M059J (cell line): ENCODE results near the gene MFSD6L. TPM values are rescaled to one million over a fixed set of nuclear protein-coding genes. Genes with fewer than 3 reads are reported as not detected.

ENCODE experiments used
- DNase-seq: peaks from one replicate; pipeline ENCODE4 v3.0.0-alpha.2; 2012; ENCODE audit warnings: low read depth
- total RNA-seq: library from RNA; depleted of rRNA; stranded (reverse); fragments of >200 nt; shearing (Covaris generic); gene quantifications from 2 replicates; pipeline ENCODE4 v1.2.3, GENCODE V29; 2014

Gene MFSD6L
- total RNA-seq, 1 experiment from 2014 or later = not detected

DNA sequence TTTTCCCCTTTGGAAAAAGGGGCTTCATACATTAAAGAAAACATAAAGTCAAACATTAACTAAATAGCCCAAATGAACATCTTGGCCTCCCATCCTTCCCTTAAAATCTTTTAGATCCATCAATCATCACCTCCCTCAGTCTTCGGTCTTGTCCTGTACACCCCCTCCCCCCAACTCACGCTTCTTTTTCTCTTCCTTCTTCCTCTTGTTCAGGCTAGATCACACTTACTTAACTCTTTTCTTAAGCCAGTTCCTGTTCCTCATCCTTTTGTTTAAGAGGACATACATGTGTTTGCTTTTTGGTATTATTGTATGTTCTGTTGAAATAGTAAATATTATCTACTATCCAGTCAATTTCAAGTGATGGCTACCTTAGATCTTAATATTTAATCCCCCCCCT is 5.5 kb downstream of the MFSD6L start:
- no peak for DNase-seq

- no peak for DNase-seq
Observed at GRCh38 chr17:8792646-8793045, 6.5 kb downstream of the MFSD6L start.

DNA sequence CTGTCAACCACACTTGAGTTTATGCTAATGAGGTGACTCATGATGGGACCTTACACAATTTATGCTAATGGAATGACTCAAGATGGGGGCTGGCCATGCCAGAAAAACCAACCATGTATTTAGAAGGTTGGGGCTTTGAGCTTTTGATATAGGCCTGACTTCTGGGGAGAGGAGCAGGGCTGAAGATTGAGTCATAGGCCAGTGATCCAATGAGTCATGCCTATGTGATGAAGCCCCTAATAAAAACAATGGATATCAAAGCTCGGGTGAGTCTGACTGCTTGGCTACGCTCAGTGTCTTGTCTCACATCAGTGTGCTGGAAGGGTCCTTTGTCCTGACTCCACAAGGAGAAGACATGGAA is 7.3 kb downstream of the MFSD6L start:
- DNase-seq = peak; percentile 70

DNA sequence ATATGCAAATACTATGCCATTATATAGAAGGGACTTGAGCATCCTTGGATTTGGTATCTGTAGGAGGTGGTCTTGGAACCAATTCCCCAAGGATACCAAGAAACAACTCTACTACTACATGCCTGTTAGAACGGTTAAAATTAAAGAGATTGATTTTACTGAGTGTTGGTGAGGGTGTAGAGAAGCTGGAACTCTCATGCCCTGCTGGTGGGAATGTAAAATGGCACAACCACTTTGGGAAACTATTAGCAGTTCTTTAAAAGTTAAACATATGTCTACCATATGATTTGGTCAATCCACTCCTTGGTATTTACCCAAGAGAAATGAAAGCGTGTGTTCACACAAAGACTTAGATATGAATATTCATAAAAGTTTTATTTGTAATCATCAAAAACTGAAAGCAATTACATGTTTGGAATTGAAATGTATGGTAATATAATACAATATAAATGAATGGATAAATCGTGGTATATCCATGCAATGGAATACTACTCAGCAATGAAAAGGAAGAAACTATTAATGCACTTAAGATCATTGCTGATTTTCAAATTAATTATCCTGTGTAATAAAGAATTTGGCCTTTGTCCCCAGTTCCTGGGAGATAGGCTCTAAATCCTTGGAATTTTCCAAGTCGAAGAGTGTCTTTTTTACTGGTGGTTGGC is 7.8 kb downstream of the MFSD6L start:
- no peak for DNase-seq

GRCh38 chr17:8789743-8790142 is 9.4 kb downstream of the MFSD6L start:
- DNase-seq = no peak

GRCh38 chr17:8788998-8789397 is 10.2 kb downstream of the MFSD6L start:
- DNase-seq = no peak

DNA sequence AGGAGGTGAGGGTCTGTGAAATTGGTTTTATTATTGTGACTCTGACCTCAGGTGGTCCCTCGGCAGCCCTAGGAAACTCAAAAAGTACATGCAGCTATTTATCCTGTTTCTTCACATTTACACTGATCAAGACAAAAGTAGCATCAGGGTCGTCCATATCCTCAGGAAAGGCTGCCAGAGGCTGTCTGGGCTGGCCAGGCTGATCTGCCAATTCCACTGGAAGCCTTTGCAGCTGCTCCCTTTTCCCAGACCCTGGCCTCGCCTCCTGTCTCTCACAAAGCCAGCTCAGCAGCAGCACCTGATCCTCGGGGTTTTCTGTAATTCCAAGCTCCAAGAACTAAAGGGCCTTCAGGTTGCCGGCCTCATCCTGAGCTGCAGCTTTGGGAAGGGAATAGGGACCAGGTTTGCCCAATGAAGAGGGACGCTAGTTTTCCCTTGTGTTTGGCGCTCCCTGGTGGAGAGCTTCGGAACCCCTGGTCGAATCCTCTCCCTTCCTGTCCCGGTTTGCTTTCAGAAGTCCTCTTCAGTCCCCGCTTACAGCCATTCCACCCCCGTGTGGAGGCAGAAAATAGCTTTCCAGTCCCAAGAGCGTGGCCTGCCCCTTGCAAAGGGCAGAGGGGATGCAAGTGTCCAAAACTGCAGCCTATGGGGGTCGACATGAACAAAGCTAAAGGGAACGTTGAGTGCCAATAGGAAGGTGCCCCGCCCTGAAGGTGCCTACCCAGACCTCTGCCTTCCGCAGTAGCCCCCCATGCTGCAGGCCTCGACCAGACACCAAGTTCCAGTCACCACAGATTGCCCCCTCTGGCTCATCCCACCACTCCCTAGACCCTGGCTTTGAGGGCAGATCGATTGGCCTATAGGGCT is 13.4 kb downstream of the MFSD6L start:
- DNase-seq = peak; percentile 45

GRCh38 chr17:8782176-8782575 is 17.0 kb downstream of the MFSD6L start:
- no peak for DNase-seq

DNA sequence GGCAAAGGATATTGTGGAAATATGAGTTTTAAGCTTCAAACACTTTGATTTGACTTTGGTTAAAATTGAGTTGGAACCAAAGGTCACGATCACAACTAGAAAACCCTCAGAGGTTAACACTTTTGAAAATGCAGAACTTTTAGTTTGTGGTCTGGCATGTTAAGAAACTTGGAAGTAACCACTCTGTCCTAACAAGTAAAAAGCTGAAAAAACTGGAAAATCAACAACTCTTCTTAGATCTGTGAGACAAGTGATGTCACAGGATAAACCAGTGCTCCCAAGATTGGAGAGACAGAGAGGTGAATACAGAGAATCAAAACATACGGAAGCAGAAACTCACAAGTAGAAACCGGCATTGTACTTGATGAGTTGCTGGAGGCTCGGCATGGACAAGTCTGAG is 17.4 kb downstream of the MFSD6L start:
- DNase-seq = no peak

GRCh38 chr17:8776881-8777280 is 22.3 kb downstream of the MFSD6L start:
- DNase-seq = no peak

DNA sequence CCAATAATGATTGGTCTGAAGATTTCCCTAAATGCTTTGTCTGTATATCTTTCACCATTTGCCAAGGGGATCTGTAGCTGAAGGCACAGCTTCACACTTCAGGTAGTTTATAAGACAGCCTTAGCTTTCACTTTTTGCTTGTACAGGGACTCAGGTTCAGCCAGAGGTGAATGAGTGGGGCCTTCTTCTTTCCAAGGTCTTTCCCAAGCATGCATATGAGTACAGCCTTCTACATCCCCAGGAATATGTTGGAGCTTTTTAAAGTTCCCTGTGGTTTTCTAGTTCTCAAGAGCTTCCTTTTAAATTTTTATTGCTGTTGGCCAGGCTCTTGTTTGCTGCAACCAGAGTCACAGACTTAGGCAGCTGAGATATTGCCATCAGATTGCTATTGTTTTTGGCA is 22.9 kb downstream of the MFSD6L start:
- no peak for DNase-seq

GRCh38 chr17:8766731-8767130 is 32.4 kb downstream of the MFSD6L start:
- DNase-seq = no peak

- DNase-seq = no peak
Observed at GRCh38 chr17:8762012-8762411, 37.2 kb downstream of the MFSD6L start.

DNA sequence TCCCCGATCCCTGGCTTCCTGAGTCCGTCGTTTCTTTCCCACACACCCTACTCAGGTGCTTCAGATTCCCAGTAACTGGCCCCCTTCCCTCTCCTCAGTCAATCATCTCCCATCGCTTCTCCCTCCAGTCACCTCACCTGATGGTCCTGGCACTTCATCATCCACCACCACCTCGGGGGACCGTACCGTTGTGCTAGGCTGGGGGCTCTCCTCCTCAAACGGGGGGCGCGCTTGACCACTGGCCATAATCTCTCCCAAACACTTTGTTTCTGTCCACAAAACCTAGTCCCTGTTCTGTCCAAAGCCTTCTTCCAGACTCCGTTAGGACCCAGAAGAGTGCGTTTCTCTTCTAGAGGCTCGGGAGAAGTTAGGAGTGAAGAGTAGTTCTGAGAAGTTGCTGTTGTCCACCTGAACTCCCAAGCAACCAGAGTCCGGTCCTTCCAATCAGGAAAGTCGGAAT is 41.0 kb downstream of the MFSD6L start, which contains the start of gene SPDYE4:
Gene SPDYE4, minus strand, starts transcription at position 410 of the 460 bp plus-strand sequence. Its CDS starts 164 bp downstream, at position 246.
- DNase-seq = no peak

- DNase-seq = no peak
Observed at GRCh38 chr17:8757189-8757588, 42.0 kb downstream of the MFSD6L start.

DNA sequence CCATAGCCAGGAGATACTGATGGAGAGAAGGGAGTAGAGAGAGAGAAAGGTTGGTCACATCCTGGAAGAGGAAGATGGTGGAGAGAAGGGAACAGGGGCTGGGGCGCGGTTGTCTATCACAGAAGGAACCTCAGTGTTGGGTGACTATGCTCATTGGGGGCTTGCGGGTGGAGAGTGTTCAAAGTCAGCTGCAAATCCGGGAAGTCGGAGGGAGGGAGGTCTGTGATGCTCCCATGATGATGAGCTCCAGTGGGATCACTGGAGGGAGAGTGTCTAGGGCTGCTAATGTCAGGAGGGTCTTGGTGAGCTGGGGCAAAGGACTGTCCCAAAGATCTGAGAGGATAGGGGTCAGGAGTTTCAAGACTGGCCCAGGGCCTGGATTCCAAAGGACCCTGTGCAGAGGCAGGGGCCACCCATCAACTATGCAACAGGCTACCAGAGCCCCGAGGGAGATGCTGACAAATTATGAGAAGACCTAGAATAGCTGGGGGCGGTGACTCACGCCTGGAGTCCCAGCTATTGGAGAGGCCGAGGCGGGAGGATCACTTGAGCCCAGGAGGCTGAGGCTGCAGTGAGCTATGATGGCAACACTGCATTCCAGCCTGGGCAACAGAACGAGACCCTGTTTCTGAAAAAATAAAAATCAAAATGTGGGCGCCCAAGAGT is 43.4 kb downstream of the MFSD6L start:
- no peak for DNase-seq

DNA sequence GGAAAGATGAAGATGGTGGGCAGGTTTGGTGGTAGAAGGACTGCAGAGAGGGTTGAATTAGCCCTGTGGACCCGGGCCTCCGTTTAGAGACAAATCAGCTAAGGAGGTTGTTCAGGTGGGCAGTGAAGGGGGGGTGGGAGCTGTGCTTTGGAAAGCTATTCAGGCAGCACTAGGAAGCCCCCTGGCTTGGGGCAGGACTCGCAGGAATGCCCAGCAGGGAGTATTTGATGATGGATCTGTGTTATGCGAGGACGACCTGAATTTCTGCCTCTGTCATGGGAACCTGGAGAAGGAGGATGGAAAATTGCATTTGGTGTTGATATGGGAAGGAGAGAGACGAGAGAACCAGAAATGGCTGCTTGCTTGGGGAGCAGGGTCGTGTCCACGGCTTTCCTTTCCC is 44.3 kb downstream of the MFSD6L start:
- no peak for DNase-seq

- DNase-seq = peak; percentile 18
Observed at GRCh38 chr17:8753976-8754440, 45.2 kb downstream of the MFSD6L start.

DNA sequence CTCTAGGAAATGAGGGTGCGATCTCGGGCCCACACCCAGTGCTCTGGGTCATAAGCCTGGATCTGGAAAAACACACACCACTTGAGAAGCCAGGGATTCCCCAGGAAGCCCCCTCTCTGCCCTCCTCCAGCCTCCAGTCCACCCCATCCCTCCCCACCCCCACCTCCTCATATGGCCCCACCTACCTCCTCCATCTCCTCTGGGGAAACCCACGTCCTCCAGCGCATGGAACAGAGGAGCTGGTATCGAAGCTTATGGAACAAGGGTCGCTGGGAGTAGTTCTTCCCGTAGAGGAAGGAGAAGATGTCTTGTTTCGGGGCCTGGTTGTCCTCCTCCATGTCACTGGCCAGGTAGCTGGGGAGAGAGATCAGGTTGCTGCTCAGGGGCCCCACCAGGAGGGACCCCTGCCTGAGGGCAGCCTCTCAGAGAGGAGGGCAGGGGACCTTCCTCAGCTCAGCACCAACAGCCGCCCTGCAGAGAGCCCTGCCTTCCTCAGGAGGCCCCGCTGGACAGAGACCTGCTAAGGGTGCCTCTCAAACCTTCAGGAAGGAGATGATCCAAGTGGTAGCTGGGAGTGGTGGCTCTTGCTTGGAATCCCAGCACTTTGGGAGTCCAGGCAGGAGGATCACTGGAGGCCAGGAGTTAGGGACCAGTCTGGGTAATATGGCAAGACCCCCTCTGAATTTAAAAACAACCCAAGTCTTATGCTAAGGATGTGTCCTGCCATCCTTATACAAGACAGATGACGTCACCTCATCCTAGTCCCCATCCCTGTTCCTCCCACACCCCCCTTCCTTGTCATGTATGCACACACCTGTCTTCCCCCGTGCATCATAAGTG is 45.8 kb downstream of the MFSD6L start:
- DNase-seq = no peak

DNA sequence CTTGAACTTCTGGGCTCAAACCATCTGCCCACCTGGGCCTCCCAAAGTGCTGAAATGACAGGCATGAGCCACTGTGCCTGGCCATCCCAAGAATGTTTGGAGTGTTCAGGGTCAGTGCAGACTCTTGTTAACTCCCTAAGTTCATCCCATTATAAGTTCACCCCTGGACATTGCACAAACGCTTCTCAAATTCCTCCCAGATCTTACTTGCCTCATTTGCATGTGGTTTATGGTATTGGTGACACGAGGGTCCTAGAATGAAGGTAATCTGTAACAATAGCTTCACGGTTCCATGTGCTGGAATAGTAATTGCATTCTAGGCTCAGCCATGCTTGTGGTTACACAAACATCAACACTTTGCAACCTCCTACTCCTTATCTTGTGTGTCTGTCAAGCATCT is 49.5 kb downstream of the MFSD6L start:
- no peak for DNase-seq

GRCh38 chr17:8747742-8748141 is 51.4 kb downstream of the MFSD6L start:
- DNase-seq = no peak
